GM23248 (cell line): ENCODE measurements around the gene TMED10. TPM values are rescaled to one million over a fixed set of nuclear protein-coding genes. Genes with fewer than 3 reads are reported as not detected.

ENCODE experiments used
- DNase-seq: peaks from one replicate; pipeline ENCODE4 v3.0.0-alpha.2; 2015
- H2AFZ ChIP-seq: fragments of 200-600 bp; sonication (generic); 2 replicates; pipeline ENCODE4 v1.6.1; 2016; ENCODE audit warnings: antibody characterized with exemption
- H3F3A ChIP-seq: fragments of 200-600 bp; sonication (generic); 2 replicates; pipeline ENCODE4 v1.6.1; 2016; ENCODE audit warnings: mild to moderate bottlenecking, antibody characterized with exemption, mixed run types; ENCODE audit not compliant: insufficient read depth
- H3K27ac ChIP-seq: fragments of 200-600 bp; sonication (generic); 2 replicates; pipeline ENCODE4 v1.5.1; 2016; ENCODE audit warnings: mild to moderate bottlenecking
- H3K27me3 ChIP-seq: fragments of 200-600 bp; sonication (generic); replicated peaks from 2 replicates; pipeline ENCODE4 v1.6.1; 2016; ENCODE audit warnings: mild to moderate bottlenecking; ENCODE audit not compliant: insufficient read depth
- H3K36me3 ChIP-seq: fragments of 200-600 bp; sonication (generic); 2 replicates; pipeline ENCODE4 v1.6.1; 2016; ENCODE audit warnings: low read depth, mild to moderate bottlenecking
- H3K4me1 ChIP-seq: fragments of 200-600 bp; sonication (generic); 2 replicates; pipeline ENCODE4 v1.6.1; 2016; ENCODE audit warnings: mild to moderate bottlenecking; ENCODE audit not compliant: insufficient read depth
- H3K4me2 ChIP-seq: fragments of 200-600 bp; sonication (generic); one replicate; pipeline ENCODE4 v1.6.1; 2016; ENCODE audit warnings: mild to moderate bottlenecking; ENCODE audit not compliant: unreplicated experiment
- H3K4me3 ChIP-seq: fragments of 200-600 bp; sonication (generic); 2 replicates; pipeline ENCODE4 v1.5.1; 2016; ENCODE audit warnings: mild to moderate bottlenecking
- H3K79me2 ChIP-seq: fragments of 200-600 bp; sonication (generic); 2 replicates; pipeline ENCODE4 v1.6.1; 2016; ENCODE audit warnings: mild to moderate bottlenecking; ENCODE audit not compliant: insufficient read depth
- H3K9ac ChIP-seq: fragments of 200-600 bp; sonication (generic); 2 replicates; pipeline ENCODE4 v1.6.1; 2016; ENCODE audit warnings: mild to moderate bottlenecking
- H3K9me2 ChIP-seq: fragments of 200-600 bp; sonication (generic); 2 replicates; pipeline ENCODE4 v1.6.1; 2016; ENCODE audit warnings: mixed run types, mild to moderate bottlenecking, moderate library complexity; ENCODE audit not compliant: insufficient read depth
- H3K9me3 ChIP-seq: fragments of 200-600 bp; sonication (generic); one replicate; pipeline ENCODE4 v1.6.1; 2017; ENCODE audit warnings: low read depth
- H4K20me1 ChIP-seq: fragments of 200-600 bp; sonication (generic); 2 replicates; pipeline ENCODE4 v1.6.0; 2016; ENCODE audit not compliant: insufficient read depth
- EZH2 ChIP-seq: fragments of 200-600 bp; sonication (generic); IDR thresholded peaks from 2 replicates; pipeline ENCODE4 v1.6.1; 2018; ENCODE audit warnings: antibody characterized with exemption, mild to moderate bottlenecking; ENCODE audit not compliant: insufficient read depth, poor library complexity, severe bottlenecking
- EZH2phosphoT487 ChIP-seq: fragments of 200-600 bp; sonication (generic); IDR thresholded peaks from 2 replicates; pipeline ENCODE4 v1.6.1; 2018; ENCODE audit warnings: antibody characterized with exemption, moderate library complexity, mild to moderate bottlenecking, low read depth; ENCODE audit not compliant: insufficient read depth
- WGBS, 2 experiments: methylation state at CpG; one replicate each; pipeline ENCODE4 v1.1.6; 2015 to 2017; ENCODE audit warnings: low lambda C conversion rate in 2 of 2, low coverage in 1 of 2; ENCODE audit errors: missing lambda C conversion rate in 2 of 2; 5-methylcytosine and 5-hydroxymethylcytosine counted together
- in situ Hi-C: fragments of 300-500 bp; cut with MboI; formaldehyde crosslinking; loops from 2 replicates; pipeline ENCODE4 v1.15.0; 2020
- polyA plus RNA-seq: library from polyadenylated mRNA; unstranded; fragments of >200 nt; fragmentation: Nextera tagmentation; extraction: Ambion mirVana; gene quantifications from 2 replicates; pipeline ENCODE4 v1.2.1, GENCODE V29; 2016
- total RNA-seq: library from RNA; depleted of rRNA; stranded (reverse); fragments of >200 nt; shearing (Covaris generic); gene quantifications from 2 replicates; pipeline ENCODE4 v1.2.3, GENCODE V29; 2014

Gene TMED10
- total and polyA plus RNA-seq, 2 experiments from 2014 or later: 363 to 553 TPM

DNA sequence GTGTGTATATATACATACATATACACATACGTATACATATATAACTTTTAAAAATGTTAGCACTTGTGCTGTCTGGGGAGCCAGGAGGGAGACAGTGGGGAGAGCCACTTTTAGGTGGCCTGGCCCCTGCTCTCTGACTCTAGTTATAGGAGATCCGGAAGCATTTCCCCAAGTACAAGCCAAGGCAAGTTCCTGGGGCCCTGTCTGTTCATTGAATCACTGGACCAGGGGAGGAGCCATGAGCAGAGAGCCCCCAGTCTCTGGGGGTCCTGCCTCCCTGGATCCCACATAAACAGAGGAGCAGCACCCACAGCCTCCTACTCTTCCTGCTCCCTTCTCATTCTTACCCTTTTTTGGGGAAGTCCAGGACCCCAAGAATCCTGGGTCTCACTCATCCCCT, 45.4 kb upstream of the TMED10 start:
- peaks cover 22% of the 10 kb centered on the region for H3K4me1 ChIP-seq
- no peaks in the 10 kb centered on the region for H3K9me3 ChIP-seq
- H2AFZ ChIP-seq: peak overlapping the region; percentile 60
- no peaks in the 10 kb centered on the region for H4K20me1 ChIP-seq
- peak; percentile 13 for DNase-seq
- in situ Hi-C loops: no loop called here
- TF ChIP-seq EZH2phosphoT487 (no peak), EZH2 (no peak)
- no peaks in the 10 kb centered on the region for H3K9me2 ChIP-seq
- no peaks in the 10 kb centered on the region for H3K36me3 ChIP-seq
- H3K27ac ChIP-seq: peak overlapping the region; percentile 46
- no peaks in the 10 kb centered on the region for H3K79me2 ChIP-seq
- 0 out of 2 replicates have a peak overlapping the region, but pooled peaks have one; percentile 28 for H3K9ac ChIP-seq
- no peak overlapping the region for H3K4me2 ChIP-seq
- H3K27me3 ChIP-seq: no peaks in the 10 kb centered on the region
- 75 to 81% methylated on average over 2 of the region's 2 CpGs for WGBS, 2 experiments
- peaks cover 9% of the 10 kb centered on the region for H3F3A ChIP-seq
- H3K4me3 ChIP-seq: no peak overlapping the region

DNA sequence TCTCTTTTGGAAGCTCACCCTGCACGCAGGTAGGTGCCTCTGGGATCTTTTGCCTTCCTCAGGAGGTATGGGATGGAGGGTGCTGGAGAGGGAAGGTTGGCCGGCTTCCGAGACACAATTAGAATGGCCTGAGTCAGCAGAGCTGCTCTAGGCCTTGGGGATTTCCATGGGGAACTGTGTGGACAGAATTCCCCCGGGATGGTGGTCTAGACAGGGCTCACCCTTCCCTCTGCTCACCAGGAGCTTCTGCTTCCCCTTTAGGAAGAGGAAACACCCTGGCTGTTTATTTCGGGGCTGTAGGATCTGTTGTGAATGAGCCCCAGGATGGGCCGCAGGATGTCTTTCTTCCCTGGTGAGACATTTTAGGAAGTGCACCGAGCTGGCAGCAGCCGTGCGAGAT, 43.7 kb upstream of the TMED10 start:
- DNase-seq: no peak
- H3K27ac ChIP-seq: no peak overlapping the region
- TF ChIP-seq EZH2 (no peak), EZH2phosphoT487 (no peak)
- H3K9me3 ChIP-seq: no peaks in the 10 kb centered on the region
- H3K27me3 ChIP-seq: no peaks in the 10 kb centered on the region
- H3K9ac ChIP-seq: no peak overlapping the region
- WGBS, 2 experiments: 89 to 90% methylated on average over 9 of the region's 9 CpGs
- no peaks in the 10 kb centered on the region for H3K79me2 ChIP-seq
- H3K4me1 ChIP-seq: peaks cover 22% of the 10 kb centered on the region
- H3K9me2 ChIP-seq: no peaks in the 10 kb centered on the region
- H4K20me1 ChIP-seq: no peaks in the 10 kb centered on the region
- in situ Hi-C loops: no loop called here
- H3K4me3 ChIP-seq: no peak overlapping the region
- no peak overlapping the region for H2AFZ ChIP-seq
- no peak overlapping the region for H3K4me2 ChIP-seq
- peaks cover 9% of the 10 kb centered on the region for H3F3A ChIP-seq
- no peaks in the 10 kb centered on the region for H3K36me3 ChIP-seq

DNA sequence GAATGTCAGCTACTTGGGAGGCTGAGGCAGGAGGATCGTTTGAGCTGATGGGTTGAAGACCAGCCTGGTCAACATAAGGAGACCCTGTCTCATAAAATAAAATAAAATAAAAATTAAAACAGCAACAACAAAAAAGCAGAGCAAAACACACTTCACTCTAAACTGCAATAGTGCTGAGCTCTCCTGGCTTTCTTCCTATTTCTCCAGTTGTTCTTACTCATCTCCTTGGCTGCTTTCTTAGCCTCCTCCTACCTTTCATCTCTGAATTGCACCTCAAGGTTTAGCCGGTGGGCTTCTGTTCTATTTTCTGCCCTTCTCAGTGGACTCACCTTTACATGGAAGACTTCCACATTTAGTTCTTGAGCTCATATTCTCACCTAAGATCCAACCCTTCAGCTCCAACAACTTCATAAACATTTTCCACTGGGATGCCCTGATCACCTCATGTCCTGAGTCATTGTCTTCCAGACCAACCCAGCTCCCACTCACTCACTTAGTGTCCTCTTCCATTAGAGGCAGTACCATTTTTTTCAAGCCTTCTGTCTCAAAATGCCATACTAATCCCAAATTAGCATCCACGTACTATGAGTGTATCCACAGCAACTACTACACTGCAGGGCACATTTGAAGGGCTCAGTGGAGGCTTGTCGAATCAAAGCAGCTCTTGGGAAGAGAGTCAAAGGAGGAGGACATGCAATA, 41.2 kb upstream of the TMED10 start:
- Histone ChIP-seq H2AFZ (no peak overlapping the region), H3K9me3 (no peaks in the 10 kb centered on the region), H3K9me2 (no peaks in the 10 kb centered on the region), H3K27ac (0 out of 2 replicates have a peak overlapping the region, but pooled peaks have one; percentile 11), H3K9ac (no peak overlapping the region), H3K27me3 (no peaks in the 10 kb centered on the region), H3K36me3 (no peaks in the 10 kb centered on the region), H3F3A (peaks cover 9% of the 10 kb centered on the region), H4K20me1 (no peaks in the 10 kb centered on the region), H3K4me2 (no peak overlapping the region), H3K4me1 (peaks cover 21% of the 10 kb centered on the region), H3K4me3 (no peak overlapping the region), H3K79me2 (no peaks in the 10 kb centered on the region)
- WGBS, 2 experiments: 64 to 69% methylated on average over 4 of the region's 4 CpGs
- in situ Hi-C loops: no loop called here
- no peak for TF ChIP-seq EZH2
- TF ChIP-seq EZH2phosphoT487: no peak
- DNase-seq: peak; percentile 74

DNA sequence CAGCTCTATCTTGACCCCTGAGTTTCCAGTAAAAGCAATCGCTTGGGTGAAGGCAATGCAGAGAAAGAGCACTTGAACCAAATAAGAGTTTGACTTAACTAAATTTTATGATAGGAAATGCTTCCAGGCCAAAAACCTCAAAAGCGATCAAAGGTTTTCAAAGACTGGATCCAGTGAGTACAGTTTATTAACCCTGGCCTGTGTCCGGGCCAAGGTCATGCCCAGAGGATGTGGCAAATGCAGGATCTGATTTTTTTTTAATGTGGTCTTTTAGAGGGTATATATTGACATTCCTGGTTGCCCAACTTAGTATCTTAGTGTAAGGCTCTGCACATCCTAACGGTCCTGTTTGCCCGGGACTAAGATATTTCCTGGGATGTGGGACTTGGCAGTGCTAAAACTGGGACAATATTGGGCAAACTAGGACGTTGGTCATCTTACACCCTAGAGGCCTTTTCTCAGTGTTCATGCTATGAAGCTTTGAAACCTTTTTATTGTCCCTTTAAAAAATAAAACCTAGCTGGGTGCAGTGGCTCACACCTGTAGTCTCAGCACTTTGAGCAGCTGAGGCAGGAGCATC, 40.1 kb upstream of the TMED10 start:
- Histone ChIP-seq H4K20me1 (no peaks in the 10 kb centered on the region), H3K9ac (no peak overlapping the region), H3F3A (peaks cover 9% of the 10 kb centered on the region), H3K79me2 (no peaks in the 10 kb centered on the region), H3K27me3 (no peaks in the 10 kb centered on the region), H3K27ac (no peak overlapping the region), H2AFZ (no peak overlapping the region), H3K36me3 (no peaks in the 10 kb centered on the region), H3K4me1 (peaks cover 12% of the 10 kb centered on the region), H3K9me3 (no peaks in the 10 kb centered on the region), H3K4me3 (no peak overlapping the region), H3K9me2 (no peaks in the 10 kb centered on the region), H3K4me2 (no peak overlapping the region)
- 90 to 94% methylated on average over 6 of the region's 6 CpGs for WGBS, 2 experiments
- DNase-seq: no peak
- in situ Hi-C loops: no loop called here
- TF ChIP-seq EZH2phosphoT487 (no peak), EZH2 (no peak)
